RKO (cell line): ENCODE measurements around the gene SPIC.

Source experiments
- DNase-seq: peaks from one replicate; pipeline ENCODE4 v3.0.0-alpha.2; 2016; ENCODE audit warnings: low spot score

Gene SPIC

DNA sequence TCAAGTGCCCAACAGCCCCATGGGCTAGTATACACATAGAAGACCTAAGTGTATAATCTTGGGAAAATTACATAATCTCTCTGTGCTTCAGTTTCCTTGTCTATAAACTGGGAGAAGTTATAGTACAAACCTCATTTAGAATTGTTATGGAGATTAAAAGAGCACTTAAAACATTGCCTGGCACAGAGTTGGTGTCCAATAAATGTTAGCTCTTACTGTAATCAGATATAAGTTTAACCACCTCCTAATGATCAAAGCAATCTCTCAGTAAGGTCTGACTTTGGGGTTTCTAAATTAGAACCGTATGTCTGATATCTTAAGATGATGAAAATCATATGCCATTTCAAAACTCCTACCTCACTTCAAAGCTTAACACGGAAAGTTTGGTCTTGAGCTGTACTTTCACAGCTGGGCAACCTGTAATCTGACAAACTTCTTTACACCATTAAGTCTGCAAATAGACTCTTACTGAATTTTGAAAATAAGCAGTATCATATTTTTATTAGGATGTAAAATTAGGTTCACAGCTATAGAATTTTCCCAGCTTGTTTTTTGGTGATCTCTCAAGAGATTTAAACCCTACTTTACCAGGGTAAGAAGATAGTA is 61.0 kb downstream of the SPIC start:
- DNase-seq: no peak
